HEK293 (cell line): ENCODE data around the gene HEG1.

Source experiments
- YY1 ChIP-seq: fragments of 450-650 bp; formaldehyde crosslinking; IDR thresholded peaks from 2 replicates; pipeline ENCODE4 v1.5.1; 2018; ENCODE audit warnings: missing biosample characterization, missing genetic modification characterization
- ZNF121 ChIP-seq: fragments of 450-650 bp; formaldehyde crosslinking; IDR thresholded peaks from 2 replicates; pipeline ENCODE4 v1.5.1; 2016; ENCODE audit warnings: missing biosample characterization, missing genetic modification characterization
- ZNF140 ChIP-seq: fragments of 450-650 bp; formaldehyde crosslinking; IDR thresholded peaks from 2 replicates; pipeline ENCODE4 v1.5.1; 2016; ENCODE audit warnings: missing biosample characterization, missing genetic modification characterization
- ZNF423 ChIP-seq: fragments of 450-650 bp; formaldehyde crosslinking; IDR thresholded peaks from 2 replicates; pipeline ENCODE4 v1.5.1; 2016; ENCODE audit warnings: missing biosample characterization, missing genetic modification characterization
- ZNF521 ChIP-seq: fragments of 450-650 bp; formaldehyde crosslinking; IDR thresholded peaks from 2 replicates; pipeline ENCODE4 v1.5.1; 2017; ENCODE audit warnings: missing biosample characterization, mild to moderate bottlenecking, missing genetic modification characterization
- ZNF76 ChIP-seq: fragments of 450-650 bp; formaldehyde crosslinking; IDR thresholded peaks from 2 replicates; pipeline ENCODE4; 2016; ENCODE audit warnings: low read depth, missing biosample characterization, missing genetic modification characterization, borderline replicate concordance
- ZNF776 ChIP-seq: fragments of 450-650 bp; formaldehyde crosslinking; IDR thresholded peaks from 2 replicates; pipeline ENCODE4 v1.5.0; 2017; ENCODE audit warnings: missing biosample characterization, missing genetic modification characterization, borderline replicate concordance
- TF ChIP-seq, protein P1 (sequence below): sonication (generic); formaldehyde crosslinking; IDR thresholded peaks from 2 replicates; pipeline ENCODE4 v1.8.1; 2022; ENCODE audit warnings: mild to moderate bottlenecking, moderate library complexity, missing genetic modification reagents
- TF ChIP-seq, protein P2 (sequence below): fragments of 450-650 bp; formaldehyde crosslinking; IDR thresholded peaks from 2 replicates; pipeline ENCODE4 v1.5.1; 2016; ENCODE audit warnings: missing biosample characterization, missing genetic modification characterization

DNA sequence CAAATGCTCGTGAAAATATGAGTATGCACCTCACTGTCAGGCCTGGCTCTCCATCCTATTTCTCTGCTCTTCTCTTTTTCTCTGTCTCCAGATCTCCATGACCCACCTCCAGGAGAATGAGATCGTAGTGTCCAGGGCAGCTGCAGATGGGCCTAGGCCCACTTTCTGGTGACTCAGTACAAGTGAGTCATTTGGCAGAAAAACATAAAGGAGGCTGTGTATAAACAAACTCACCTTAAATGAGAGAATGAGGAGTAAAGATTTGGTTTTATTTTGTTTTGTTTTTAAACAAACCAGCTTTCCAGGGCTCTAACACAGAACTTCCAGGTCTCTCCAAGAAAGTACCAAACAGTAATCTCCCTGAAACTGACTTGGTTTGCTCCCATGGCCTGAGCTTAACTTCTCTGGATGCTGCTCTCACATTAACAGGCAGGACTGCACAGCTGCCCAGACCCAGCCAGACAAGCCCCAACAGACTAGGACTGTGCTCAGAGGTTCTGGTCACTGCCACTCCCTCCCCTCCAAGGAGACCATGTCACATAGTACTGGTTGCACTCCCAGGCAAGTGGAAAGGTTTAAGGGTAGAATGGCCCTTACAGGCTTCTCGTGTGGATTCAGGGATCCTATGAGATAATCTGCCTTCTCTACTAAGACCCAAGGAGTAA lies 1.5 kb upstream of the HEG1 start:
- TF ChIP-seq ZNF76 (no peak), ZNF121 (tag by site-specific recombination) (no peak), ZNF521 (no peak), YY1 (tag by site-specific recombination) (no peak), ZNF776 (tag by site-specific recombination) (no peak), ZNF423 (tag by site-specific recombination) (no peak), ZNF140 (tag by site-specific recombination) (no peak)
- TF ChIP-seq, protein P1, sequence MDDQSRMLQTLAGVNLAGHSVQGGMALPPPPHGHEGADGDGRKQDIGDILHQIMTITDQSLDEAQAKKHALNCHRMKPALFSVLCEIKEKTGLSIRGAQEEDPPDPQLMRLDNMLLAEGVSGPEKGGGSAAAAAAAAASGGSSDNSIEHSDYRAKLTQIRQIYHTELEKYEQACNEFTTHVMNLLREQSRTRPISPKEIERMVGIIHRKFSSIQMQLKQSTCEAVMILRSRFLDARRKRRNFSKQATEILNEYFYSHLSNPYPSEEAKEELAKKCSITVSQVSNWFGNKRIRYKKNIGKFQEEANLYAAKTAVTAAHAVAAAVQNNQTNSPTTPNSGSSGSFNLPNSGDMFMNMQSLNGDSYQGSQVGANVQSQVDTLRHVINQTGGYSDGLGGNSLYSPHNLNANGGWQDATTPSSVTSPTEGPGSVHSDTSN (CRISPR knock-in tag) = no peak
- TF ChIP-seq, protein P2, sequence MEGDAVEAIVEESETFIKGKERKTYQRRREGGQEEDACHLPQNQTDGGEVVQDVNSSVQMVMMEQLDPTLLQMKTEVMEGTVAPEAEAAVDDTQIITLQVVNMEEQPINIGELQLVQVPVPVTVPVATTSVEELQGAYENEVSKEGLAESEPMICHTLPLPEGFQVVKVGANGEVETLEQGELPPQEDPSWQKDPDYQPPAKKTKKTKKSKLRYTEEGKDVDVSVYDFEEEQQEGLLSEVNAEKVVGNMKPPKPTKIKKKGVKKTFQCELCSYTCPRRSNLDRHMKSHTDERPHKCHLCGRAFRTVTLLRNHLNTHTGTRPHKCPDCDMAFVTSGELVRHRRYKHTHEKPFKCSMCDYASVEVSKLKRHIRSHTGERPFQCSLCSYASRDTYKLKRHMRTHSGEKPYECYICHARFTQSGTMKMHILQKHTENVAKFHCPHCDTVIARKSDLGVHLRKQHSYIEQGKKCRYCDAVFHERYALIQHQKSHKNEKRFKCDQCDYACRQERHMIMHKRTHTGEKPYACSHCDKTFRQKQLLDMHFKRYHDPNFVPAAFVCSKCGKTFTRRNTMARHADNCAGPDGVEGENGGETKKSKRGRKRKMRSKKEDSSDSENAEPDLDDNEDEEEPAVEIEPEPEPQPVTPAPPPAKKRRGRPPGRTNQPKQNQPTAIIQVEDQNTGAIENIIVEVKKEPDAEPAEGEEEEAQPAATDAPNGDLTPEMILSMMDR (tag by site-specific recombination) = no peak
